Colon (tissue), 2 donors: ENCODE results near the gene PAWR.
"Not testable (repeated sequence)": the region's sequence is repeated elsewhere in the genome, so short reads cannot be mapped to it uniquely, and the experiment has no call there.

ENCODE experiments used
- FAIRE-seq: peaks from 2 replicates; lab custom pipeline; 2012; peaks lifted over from hg19 to GRCh38; lab: Jason Lieb, UNC
- donor health status: control.
- donor health status: control.

Gene PAWR

DNA sequence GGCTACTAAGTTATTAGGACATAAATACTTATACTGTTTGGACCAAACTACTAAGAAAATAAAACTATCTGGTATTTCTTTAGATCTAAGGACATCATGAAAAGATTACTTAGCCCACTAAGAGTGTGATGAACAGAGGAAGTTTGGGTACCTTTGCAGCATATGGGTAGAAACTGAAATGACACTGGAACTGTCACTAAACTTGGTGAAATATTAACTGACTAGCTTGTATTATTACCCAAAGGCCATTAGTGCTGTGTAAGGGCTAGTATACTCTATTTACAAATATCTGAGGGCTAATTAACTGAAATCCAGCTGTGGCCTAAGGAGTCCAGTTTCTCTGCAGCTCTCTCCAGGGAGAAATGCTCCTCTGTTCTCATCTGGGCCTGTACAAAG is 45.5 kb downstream of the PAWR start:
- no peak for FAIRE-seq

- FAIRE-seq = no peak
These were observed 46.2 kb downstream of the PAWR start for GRCh38 chr12:79644274-79645234.

- FAIRE-seq = no peak
These were observed 46.9 kb downstream of the PAWR start for GRCh38 chr12:79643821-79644220.

DNA sequence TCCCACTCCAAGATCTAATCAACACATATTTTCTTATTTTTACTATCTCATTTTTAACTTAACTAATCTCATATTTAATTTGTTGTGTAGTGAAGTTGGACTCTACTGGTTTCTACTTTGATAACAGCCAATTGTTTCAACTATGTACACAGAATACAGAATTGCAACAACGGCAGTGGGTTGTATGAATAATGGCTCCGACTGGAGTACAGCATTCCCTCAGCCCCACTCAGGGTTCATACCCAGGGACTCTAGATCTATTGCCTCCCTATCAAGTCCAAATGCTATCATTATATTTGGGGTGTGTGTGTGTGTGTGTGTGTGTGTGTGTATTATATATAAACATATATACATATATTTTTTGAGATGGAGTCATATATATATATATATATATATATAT is 52.3 kb downstream of the PAWR start:
- FAIRE-seq = no peak

- FAIRE-seq = no peak
These were observed 53.7 kb downstream of the PAWR start for GRCh38 chr12:79637093-79637492.

- no peak for FAIRE-seq
These were observed 55.1 kb downstream of the PAWR start for GRCh38 chr12:79635676-79636075.

DNA sequence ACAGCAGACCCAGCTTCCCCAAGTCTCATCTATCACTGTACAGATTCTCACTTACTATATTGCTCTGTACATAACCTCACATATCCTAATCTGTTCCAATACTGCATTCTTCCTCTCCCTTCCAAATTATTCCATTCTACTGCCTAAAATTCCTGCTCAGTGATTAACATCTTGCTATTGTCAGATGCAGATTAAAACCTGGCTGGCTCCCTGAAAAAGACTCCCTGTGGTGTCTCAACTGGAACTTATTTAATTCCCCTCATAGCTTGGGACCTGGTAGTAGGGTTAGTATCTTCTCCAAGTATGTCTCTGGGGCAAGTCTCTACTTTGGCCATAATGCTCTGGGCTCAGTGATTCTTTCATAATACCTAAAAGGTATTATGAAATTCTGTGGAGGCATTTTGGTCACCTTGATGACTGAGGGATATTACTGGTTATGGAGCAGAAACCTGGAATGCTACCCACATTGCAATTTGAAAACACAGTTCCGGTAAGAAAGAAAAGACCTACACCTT is 55.8 kb downstream of the PAWR start:
- no peak for FAIRE-seq

DNA sequence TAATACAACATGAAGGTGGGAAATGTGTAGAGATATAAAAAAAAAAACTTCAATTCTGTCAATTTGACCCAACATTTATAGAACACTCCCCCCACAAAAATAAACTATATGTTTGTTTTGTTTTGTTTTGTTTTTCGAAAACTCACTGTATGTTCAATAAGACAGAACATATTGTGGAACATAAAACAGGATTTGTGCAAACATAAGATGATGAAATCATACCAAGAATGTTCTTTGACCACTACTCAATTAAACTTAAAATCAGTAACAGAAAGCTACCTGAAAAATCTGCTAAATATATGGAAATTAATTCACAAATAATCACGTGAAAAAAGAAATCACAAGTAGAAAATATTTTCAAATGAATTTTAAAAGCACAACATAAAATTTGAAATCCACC is 61.2 kb downstream of the PAWR start:
- FAIRE-seq = peak; percentile 33

- not testable (repeated sequence) for FAIRE-seq
These were observed 64.0 kb downstream of the PAWR start for GRCh38 chr12:79626735-79627134.

DNA sequence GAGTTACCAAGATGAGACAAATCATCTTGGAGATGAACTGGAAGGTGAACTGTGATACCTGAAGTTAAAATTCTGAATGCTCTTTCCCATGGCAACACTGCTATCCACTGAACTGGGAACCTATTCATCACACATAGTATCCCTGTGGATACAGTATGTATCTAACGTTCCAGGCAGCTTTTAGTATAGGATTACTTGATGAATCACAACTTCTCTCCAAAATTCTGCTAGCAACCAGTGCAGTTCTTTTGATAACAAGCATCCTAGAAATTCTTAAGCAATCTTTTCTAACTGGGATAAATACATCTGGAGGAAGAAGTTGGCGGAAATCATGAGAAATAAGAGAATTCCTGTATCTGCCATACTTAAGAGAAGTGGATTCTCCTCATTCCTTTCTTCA is 66.4 kb downstream of the PAWR start:
- FAIRE-seq = no peak

- no peak for FAIRE-seq
These were observed 70.7 kb downstream of the PAWR start for GRCh38 chr12:79619872-79620562.

DNA sequence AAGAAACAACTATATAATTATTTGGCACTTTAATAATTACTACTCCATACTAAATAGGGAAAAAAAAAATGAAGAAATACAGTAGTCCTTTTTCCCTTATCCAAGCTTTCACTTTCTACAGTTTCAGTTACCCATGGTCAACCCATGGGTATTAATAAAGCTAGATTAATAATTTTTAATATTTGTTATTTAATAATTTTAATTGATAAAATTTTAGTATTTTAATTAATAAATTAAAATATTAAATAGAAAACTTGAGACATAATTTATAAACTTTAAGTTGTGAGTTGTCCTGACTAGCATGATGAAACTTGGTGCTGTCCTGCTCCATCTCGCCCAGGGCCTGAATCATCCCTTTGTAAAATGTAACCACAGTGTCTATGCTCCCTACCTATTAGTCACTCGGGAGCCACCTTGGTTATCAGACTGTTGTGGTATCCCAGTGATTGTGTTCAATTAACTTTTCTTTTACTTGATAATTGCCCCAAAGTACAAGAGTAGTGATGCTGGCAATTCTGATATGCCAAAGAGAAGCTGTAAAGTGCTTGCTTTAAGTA is 71.8 kb downstream of the PAWR start:
- FAIRE-seq = no peak

DNA sequence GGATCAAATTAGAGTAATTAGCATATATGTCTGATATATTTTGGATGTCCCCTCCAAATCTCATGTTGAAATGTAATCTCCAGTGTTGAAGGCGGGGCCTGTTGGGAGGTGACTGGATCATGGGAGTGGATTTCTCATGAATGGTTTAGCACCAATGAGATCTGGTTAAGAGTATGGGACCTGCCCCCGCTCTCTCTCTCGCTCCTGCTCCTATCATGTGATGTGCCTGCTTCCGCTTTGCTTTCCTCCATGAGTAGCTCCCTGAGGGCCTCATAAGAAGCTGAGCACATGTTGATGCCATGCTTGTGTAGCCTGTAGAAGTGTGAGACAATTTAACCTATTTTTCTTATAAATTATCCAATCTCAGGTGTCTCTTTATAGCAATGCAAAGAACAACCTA is 73.1 kb downstream of the PAWR start:
- FAIRE-seq = no peak

DNA sequence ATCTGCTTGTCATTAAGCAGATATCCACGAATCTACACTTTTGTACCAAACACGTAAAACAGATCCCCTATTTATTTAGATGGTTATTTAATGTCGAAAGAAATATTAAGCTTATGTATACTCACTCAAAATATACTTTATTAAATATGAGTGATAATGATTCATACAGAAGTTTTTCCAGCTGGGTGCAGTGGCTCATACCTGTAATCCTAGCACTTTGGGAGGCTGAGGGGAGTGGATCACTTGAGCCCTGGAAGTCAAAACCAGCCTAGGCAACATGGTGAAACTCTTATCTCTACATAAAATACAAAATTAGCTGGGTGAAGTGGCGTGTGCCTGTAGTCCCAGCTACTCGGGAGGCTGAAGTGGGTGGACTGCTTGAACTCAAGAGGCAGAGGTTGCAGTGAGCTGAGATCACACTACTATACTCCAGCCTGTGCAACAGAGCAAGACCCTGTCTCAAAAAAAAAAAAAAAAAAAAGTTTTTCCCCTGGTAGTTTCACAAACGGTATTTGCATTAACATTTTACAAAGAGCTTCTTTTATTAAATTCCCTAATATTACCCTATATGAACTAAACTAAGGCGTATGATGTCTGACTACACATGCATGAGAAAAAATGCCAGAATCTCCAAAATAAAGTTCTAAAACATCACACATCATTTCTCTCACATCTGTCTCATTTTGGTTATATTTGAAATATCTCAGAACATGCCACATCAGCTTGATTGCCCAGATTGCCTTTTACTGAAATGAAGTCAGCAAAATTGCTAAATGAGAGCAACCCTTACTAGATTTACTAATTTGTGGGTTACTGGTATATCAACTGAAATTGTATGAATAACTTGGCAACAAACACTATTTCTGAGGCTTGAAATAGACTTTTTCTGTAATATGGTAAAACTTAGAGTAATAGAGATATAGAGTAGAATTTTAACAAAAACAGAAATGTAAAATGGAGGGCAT is 74.9 kb downstream of the PAWR start:
- FAIRE-seq = no peak

- no peak for FAIRE-seq
These were observed 76.0 kb downstream of the PAWR start for GRCh38 chr12:79614730-79615129.

DNA sequence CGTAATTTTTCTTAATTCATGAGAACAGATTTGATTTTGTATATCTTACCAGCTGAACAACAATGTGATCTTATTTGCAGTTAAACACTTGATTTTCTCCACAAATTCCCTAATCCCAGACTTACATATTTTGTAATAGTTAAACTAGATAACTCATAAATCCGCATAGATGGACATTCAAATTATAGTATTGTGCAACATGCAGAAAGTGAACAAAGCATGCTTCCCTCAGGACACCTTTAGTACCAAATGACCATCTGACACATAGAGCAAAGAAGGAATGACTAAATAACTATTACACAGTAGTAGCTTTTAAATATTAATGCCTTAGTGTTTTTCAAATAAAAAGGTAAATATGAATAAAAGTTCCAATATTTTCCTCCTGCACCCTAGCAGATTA is 88.9 kb downstream of the PAWR start:
- no peak for FAIRE-seq

DNA sequence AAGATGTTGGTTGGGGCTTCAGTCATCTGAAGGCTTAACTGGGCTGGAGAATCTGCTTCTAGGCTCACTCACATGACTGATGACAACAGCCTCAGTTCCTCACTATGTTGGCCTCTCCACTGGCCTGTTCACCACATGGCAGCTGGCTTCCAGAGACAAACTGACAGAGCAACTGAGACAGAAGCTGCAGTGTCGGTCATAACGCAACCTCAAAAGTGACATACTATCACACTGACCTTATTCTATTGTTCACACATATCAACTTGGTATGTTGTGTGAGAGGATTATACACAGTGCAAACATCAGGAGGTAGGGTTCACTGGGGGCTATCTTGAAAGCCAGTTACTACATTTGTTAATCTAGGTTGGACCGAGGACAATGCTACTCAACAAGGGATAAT is 92.9 kb downstream of the PAWR start:
- no peak for FAIRE-seq

GRCh38 chr12:79596719-79597350 is 93.9 kb downstream of the PAWR start:
- FAIRE-seq = no peak

DNA sequence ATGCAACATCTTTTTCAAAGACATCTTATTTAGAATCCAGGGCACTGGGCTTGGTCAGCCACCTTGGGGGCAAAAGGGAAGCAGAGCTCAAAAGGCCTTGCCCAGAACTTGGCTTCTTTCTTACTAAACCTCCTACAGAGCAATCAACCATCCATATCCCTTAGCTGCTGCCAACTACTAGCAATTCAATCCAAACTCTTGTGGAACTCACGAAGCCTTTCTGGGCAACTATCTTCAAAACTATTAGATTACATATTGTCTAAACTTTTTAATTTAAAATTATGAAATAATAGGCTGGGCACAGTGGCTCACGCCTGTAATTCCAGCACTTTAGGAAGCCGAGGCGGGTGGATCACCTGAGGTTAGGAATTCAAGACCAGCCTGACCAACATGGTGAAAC is 95.5 kb downstream of the PAWR start:
- FAIRE-seq = no peak

DNA sequence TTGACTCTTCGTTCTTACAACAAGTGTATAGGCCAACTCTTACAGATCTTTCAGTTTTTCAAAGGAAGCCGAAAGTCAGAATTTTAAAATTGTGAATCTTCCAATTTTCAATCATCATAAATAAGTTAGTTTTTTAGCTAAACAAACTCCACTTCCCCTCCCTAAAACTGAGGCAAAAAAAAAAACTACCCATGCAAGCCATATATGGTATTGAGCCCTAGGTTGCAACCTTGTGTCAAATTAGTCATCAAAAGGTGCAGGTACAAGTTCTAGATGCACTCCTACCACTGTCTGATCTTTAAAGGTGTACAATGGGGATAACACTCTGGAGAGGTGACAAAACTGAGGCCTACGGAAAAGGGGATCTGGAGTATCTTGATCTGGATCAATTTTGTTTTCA is 97.9 kb downstream of the PAWR start:
- FAIRE-seq = no peak

GRCh38 chr12:79591988-79592387 is 98.8 kb downstream of the PAWR start:
- FAIRE-seq = peak; percentile 31
